Measurements from ENCODE around the gene ANKRD18B. TPM values are rescaled to one million over a fixed set of nuclear protein-coding genes. Genes with fewer than 3 reads are reported as not detected.
"Not testable (repeated sequence)": the region's sequence is repeated elsewhere in the genome, so short reads cannot be mapped to it uniquely, and the experiment has no call there.

The ANKRD18B gene
- total RNA-seq, 1 experiment from 2014 or later, result 9.1 TPM

DNA sequence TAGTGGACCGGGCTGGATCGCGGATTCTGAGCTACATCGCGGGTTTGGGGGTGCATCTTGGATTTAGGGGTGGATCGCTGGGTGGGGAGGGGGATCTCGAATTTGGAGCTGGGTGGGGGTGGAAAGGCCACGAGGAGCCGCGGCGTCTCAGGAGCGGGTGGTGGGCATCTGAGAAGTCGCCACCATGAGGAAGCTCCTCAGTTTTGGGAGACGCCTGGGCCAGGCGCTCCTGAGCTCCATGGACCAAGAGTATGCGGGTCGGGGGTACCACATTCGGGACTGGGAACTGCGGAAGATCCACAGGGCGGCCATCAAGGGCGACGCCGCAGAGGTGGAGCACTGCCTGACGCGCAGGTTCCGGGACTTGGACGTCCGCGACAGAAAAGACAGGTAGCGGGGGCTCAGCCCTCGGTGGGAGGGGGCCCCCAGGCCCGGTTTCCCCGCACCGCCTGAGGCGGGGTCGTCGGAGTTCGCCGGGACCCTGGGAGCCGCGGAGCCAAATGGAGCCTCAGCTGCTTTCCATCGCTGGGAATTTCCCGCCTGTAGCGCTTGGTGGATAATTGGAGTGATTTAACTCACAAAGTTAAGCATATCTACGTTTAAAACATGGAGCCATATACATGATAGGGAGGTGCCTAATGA, 376 bp downstream of the ANKRD18B start:
- Mint-ChIP-seq H3K4me3 (peak overlapping the region; percentile 82 to 99), H3K27me3 (ENCODE audit: low read depth) (peaks cover 14% of the 10 kb centered on the region), H3K27ac (peak overlapping the region in 1 of 3 experiments; percentile 95; a peak in 1 of 7 replicates), H3K4me1 (peaks cover 9 to 10% of the 10 kb centered on the region in 2 experiments; a peak in 3 of 4 replicates), H3K36me3 (ENCODE audit: insufficient read depth in 1 of 3, low read depth in 3 of 3) (no peaks in the 10 kb centered on the region), H3K9me3 (peaks cover 3 to 4% of the 10 kb centered on the region in 2 experiments; a peak in 2 of 5 replicates)
- Histone ChIP-seq H3K27ac (ENCODE audit: insufficient read length, low read depth, low read length) (no peak overlapping the region), H2BK20ac (ENCODE audit: low read depth, low read length, poor library complexity, severe bottlenecking) (no peak overlapping the region), H3K23ac (ENCODE audit: insufficient read length, low read depth, low read length) (no peak overlapping the region), H2AFZ (ENCODE audit: low read length) (peak overlapping the region; percentile 5), H3K14ac (ENCODE audit: insufficient read depth, low read length) (peak overlapping the region; percentile 79), H2AK5ac (ENCODE audit: insufficient read length, low read length) (no peak overlapping the region), H3K79me1 (ENCODE audit: insufficient read depth, low read depth, low read length, poor library complexity, severe bottlenecking) (no peaks in the 10 kb centered on the region), H4K91ac (ENCODE audit: insufficient read length, low read depth, low read length) (no peak overlapping the region), H3K18ac (ENCODE audit: insufficient read length, low read depth, low read length) (peak overlapping the region; percentile 94), H3T11ph (ENCODE audit: low read length) (no peak overlapping the region), H3K9me3 (ENCODE audit: control insufficient read depth, low read depth, low read length) (no peaks in the 10 kb centered on the region), H3K79me2 (ENCODE audit: insufficient read depth, low read length) (no peaks in the 10 kb centered on the region), H3K4ac (ENCODE audit: low read depth, low read length) (no peak overlapping the region), H3K56ac (ENCODE audit: insufficient read length, low read depth, low read length) (no peak overlapping the region), H4K5ac (ENCODE audit: insufficient read length, low read depth, low read length) (no peak overlapping the region), H2BK5ac (ENCODE audit: insufficient read length, low read length) (no peak overlapping the region), H3K23me2 (ENCODE audit: insufficient read length, low read depth, low read length, poor library complexity, severe bottlenecking) (peaks cover 11% of the 10 kb centered on the region), H2BK12ac (ENCODE audit: insufficient read length, low read depth, low read length) (no peak overlapping the region), H3K27me3 (ENCODE audit: insufficient read depth, low read length) (no peaks in the 10 kb centered on the region; the same call in 1 of the 2 replicates), H4K8ac (replicated peaks; ENCODE audit: insufficient read length, low read depth, low read length) (no peak overlapping the region), H2BK120ac (ENCODE audit: low read depth, low read length, poor library complexity, severe bottlenecking) (no peak overlapping the region), H3K9ac (ENCODE audit: extremely low read depth, insufficient read length, low read length) (peak overlapping the region; percentile 72), H3K4me2 (ENCODE audit: insufficient read depth, insufficient read length, low read length) (peak overlapping the region; percentile 87), H3K4me1 (ENCODE audit: insufficient read depth, low read length) (no peaks in the 10 kb centered on the region), H4K20me1 (ENCODE audit: control insufficient read depth, insufficient read depth, insufficient read length) (no peaks in the 10 kb centered on the region), H2BK15ac (ENCODE audit: low read depth, low read length) (no peak overlapping the region)
- peak; percentile 35 for DNase-seq
- no CpG with 5 or more reads among the region's 45 CpGs for WGBS (ENCODE audit: extremely low coverage, insufficient read length, low lambda C conversion rate)
- TF ChIP-seq CTCF (conservative IDR thresholded peaks at IDR 0.05), result no peak

DNA sequence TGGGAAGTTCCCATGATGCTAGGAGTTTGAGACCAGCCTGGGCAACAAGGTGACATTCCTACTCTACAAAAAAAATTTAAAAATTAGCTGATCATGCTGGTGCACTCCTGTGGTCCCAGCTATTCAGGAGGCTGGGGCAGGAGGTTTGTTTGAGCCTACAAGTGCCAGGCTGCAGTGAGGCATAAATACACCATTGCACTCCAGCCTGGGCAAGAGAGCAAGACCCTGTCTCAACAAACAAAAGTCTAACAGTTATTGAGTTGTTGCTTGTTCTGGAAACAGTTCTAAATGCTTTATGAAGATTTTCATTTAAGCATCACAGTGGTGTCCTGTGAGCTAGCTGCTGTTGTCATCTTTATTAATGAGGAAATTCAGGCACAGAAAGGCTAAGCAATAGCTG, 4.0 kb downstream of the ANKRD18B start:
- H4K91ac ChIP-seq (ENCODE audit: insufficient read length, low read depth, low read length); H3K36me3 Mint-ChIP-seq (ENCODE audit: insufficient read depth in 1 of 3, low read depth in 3 of 3); H2BK12ac ChIP-seq (ENCODE audit: insufficient read length, low read depth, low read length); H3K56ac ChIP-seq (ENCODE audit: insufficient read length, low read depth, low read length); H3K9me3 Mint-ChIP-seq; H3K79me1 ChIP-seq (ENCODE audit: insufficient read depth, low read depth, low read length, poor library complexity, severe bottlenecking); H3K27ac Mint-ChIP-seq; H3K4me1 ChIP-seq (ENCODE audit: insufficient read depth, low read length); H3T11ph ChIP-seq (ENCODE audit: low read length); H3K4me2 ChIP-seq (ENCODE audit: insufficient read depth, insufficient read length, low read length); H3K18ac ChIP-seq (ENCODE audit: insufficient read length, low read depth, low read length); H3K4me3 Mint-ChIP-seq; H2AFZ ChIP-seq (ENCODE audit: low read length); H4K20me1 ChIP-seq (ENCODE audit: control insufficient read depth, insufficient read depth, insufficient read length); H2BK120ac ChIP-seq (ENCODE audit: low read depth, low read length, poor library complexity, severe bottlenecking); H3K14ac ChIP-seq (ENCODE audit: insufficient read depth, low read length); H3K9me3 ChIP-seq (ENCODE audit: control insufficient read depth, low read depth, low read length); H2AK5ac ChIP-seq (ENCODE audit: insufficient read length, low read length); H3K4ac ChIP-seq (ENCODE audit: low read depth, low read length); H2BK20ac ChIP-seq (ENCODE audit: low read depth, low read length, poor library complexity, severe bottlenecking); H3K4me1 Mint-ChIP-seq; DNase-seq; H3K9ac ChIP-seq (ENCODE audit: extremely low read depth, insufficient read length, low read length); H3K27me3 ChIP-seq (ENCODE audit: insufficient read depth, low read length); H4K8ac ChIP-seq (replicated peaks; ENCODE audit: insufficient read length, low read depth, low read length); H2BK5ac ChIP-seq (ENCODE audit: insufficient read length, low read length); H3K27ac ChIP-seq (ENCODE audit: insufficient read length, low read depth, low read length); H2BK15ac ChIP-seq (ENCODE audit: low read depth, low read length); H3K23ac ChIP-seq (ENCODE audit: insufficient read length, low read depth, low read length); H4K5ac ChIP-seq (ENCODE audit: insufficient read length, low read depth, low read length); H3K79me2 ChIP-seq (ENCODE audit: insufficient read depth, low read length): not testable (repeated sequence)
- peaks cover 11% of the 10 kb centered on the region for H3K23me2 ChIP-seq (ENCODE audit: insufficient read length, low read depth, low read length, poor library complexity, severe bottlenecking)
- peaks cover 14% of the 10 kb centered on the region for H3K27me3 Mint-ChIP-seq (ENCODE audit: low read depth)

All from H9 (cell line).